ENCODE results near the gene PKMYT1. TPM values are rescaled to one million over a fixed set of nuclear protein-coding genes. Genes with fewer than 3 reads are reported as not detected.

The PKMYT1 gene
- total RNA-seq, 1 experiment from 2014 or later, result 105 TPM

DNA sequence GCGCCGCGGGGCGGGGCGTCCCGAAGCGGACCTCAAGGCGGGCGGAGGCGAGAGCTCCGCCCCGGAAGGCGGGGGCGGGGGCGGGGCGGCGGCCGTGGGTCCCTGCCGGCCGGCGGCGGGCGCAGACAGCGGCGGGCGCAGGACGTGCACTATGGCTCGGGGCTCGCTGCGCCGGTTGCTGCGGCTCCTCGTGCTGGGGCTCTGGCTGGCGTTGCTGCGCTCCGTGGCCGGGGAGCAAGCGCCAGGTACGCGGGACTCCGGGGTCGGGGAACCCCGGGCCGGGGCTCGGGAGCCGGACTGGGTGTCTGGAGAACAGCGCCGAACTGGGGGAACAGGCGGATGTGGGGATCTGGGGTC is 40.0 kb upstream of the PKMYT1 start, which contains the start of gene TNFRSF12A:
Gene TNFRSF12A, plus strand, starts transcription at position 122 of the 357 bp plus-strand sequence. Its CDS starts 30 bp downstream, at position 152.
- DNase-seq, result peak; percentile 51 to 82

DNA sequence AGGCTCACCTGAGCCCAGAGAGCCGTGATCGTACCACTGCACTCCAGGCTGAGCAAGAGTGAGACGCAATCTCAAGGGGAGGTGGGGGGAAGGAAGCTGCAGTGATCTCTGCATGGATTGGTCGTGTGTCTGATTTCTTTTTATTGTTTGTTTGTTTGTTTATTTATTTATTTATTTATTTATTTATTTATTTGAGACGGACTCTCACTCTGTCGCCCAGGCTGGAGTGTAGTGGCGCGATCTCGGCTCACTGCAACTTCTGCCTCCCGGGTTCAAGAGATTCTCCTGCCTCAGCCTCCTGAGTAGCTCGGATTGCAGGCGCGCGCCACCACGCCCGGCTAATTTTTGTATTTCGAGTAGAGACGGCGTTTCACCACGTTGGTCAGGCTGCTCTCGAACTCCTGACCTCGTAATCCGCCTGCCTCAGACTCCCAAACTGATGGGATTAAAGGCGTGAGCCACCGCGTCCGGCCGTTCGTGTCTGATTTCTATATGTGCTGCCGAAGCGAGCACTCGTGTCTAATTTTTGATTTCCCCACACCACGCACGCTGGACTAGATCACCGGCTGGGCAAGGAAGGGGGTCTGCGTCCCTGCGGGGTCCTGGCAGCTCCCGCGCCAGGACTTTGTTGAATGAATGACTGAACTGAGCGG is 39.5 kb upstream of the PKMYT1 start:
- peak overlapping the region; percentile 76; the same call in 1 of the 2 replicates for H3K4me3 ChIP-seq
- H2AFZ ChIP-seq, result peak overlapping the region; percentile 70
- intact Hi-C loops (cut with micrococcal nuclease; ENCODE audit: unreplicated experiment), result loop anchor here (1.0 kb wide), 2 partner anchors 9 to 28 kb away; no protein-coding TSS in a partner anchor
- DNase-seq, result no peak
- H3K9me3 ChIP-seq (ENCODE audit: insufficient read depth, low read depth), result no peaks in the 10 kb centered on the region
- ChIA-PET CTCF (interaction anchor here (0.6 to 1.3 kb wide), 5 partner anchors 12 to 931 kb away, joined by 3 to 6 read pairs (median 3); no protein-coding TSS in a partner anchor), POLR2A (ENCODE audit: unreplicated experiment) (interaction anchor here (0.6 to 5.1 kb wide), 11 partner anchors 7 to 1332 kb away, joined by 3 to 87 read pairs (median 8); partner anchors contain the start of genes CLDN9, PAM16 and ZSCAN32)
- H3K9me2 ChIP-seq (ENCODE audit: insufficient read depth), result no peaks in the 10 kb centered on the region
- peaks cover 10% of the 10 kb centered on the region for H4K20me1 ChIP-seq (ENCODE audit: insufficient read depth)
- TF ChIP-seq, protein P1, sequence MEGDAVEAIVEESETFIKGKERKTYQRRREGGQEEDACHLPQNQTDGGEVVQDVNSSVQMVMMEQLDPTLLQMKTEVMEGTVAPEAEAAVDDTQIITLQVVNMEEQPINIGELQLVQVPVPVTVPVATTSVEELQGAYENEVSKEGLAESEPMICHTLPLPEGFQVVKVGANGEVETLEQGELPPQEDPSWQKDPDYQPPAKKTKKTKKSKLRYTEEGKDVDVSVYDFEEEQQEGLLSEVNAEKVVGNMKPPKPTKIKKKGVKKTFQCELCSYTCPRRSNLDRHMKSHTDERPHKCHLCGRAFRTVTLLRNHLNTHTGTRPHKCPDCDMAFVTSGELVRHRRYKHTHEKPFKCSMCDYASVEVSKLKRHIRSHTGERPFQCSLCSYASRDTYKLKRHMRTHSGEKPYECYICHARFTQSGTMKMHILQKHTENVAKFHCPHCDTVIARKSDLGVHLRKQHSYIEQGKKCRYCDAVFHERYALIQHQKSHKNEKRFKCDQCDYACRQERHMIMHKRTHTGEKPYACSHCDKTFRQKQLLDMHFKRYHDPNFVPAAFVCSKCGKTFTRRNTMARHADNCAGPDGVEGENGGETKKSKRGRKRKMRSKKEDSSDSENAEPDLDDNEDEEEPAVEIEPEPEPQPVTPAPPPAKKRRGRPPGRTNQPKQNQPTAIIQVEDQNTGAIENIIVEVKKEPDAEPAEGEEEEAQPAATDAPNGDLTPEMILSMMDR (conservative IDR thresholded peaks at IDR 0.05), result no peak
- TF ChIP-seq EZH2 (IDR thresholded peaks at IDR 0.05; ENCODE audit: low read depth), result no peak
- peaks cover 11% of the 10 kb centered on the region for H3K36me3 ChIP-seq (ENCODE audit: low read depth)
- H3K27me3 ChIP-seq (ENCODE audit: insufficient read depth, low read depth), result no peaks in the 10 kb centered on the region
- peak overlapping the region; percentile 80 for H3K4me2 ChIP-seq
- no TSS peak for BruUV-seq (replicated peaks)
- peaks cover 45% of the 10 kb centered on the region for H3F3A ChIP-seq (ENCODE audit: insufficient read depth, low read depth)
- H3K4me1 ChIP-seq (replicated peaks; ENCODE audit: insufficient read depth), result peaks cover 14% of the 10 kb centered on the region
- peaks cover 22% of the 10 kb centered on the region for H3K79me2 ChIP-seq (ENCODE audit: low read depth)
- H3K27ac ChIP-seq, result peak overlapping the region; percentile 97; the same call in 1 of the 2 replicates

More for the DNA sequence above, 40.0 kb upstream of the PKMYT1 start, which contains the start of gene TNFRSF12A:
- H3K9me2 ChIP-seq (ENCODE audit: insufficient read depth), result no peaks in the 10 kb centered on the region
- CTCF ChIA-PET, result interaction anchor here (0.6 to 1.3 kb wide), 5 partner anchors 12 to 930 kb away, joined by 3 to 6 read pairs (median 3); no protein-coding TSS in a partner anchor
- H3K27ac ChIP-seq, result peak within 1 kb of the TSS; percentile 97
- intact Hi-C loops (cut with micrococcal nuclease; ENCODE audit: unreplicated experiment), result loop anchor here (1.0 kb wide), 2 partner anchors 10 to 29 kb away; no protein-coding TSS in a partner anchor
- peak within 1 kb of the TSS; percentile 76 for H3K4me3 ChIP-seq
- peaks cover 40% of the 10 kb centered on the region for H3F3A ChIP-seq (ENCODE audit: insufficient read depth, low read depth)
- H3K79me2 ChIP-seq (ENCODE audit: low read depth), result peaks cover 27% of the 10 kb centered on the region
- H3K9me3 ChIP-seq (ENCODE audit: insufficient read depth, low read depth), result no peaks in the 10 kb centered on the region
- peaks cover 9% of the 10 kb centered on the region for H3K4me1 ChIP-seq (replicated peaks; ENCODE audit: insufficient read depth)
- peak within 1 kb of the TSS; percentile 100 for H3K4me2 ChIP-seq
- no peak for TF ChIP-seq EZH2 (IDR thresholded peaks at IDR 0.05; ENCODE audit: low read depth)
- TF ChIP-seq, protein P1 (conservative IDR thresholded peaks at IDR 0.05), result no peak
- BruUV-seq (replicated peaks), result no TSS peak
- peaks cover 10% of the 10 kb centered on the region for H4K20me1 ChIP-seq (ENCODE audit: insufficient read depth)
- peak within 1 kb of the TSS; percentile 70 for H2AFZ ChIP-seq
- POLR2A ChIA-PET (ENCODE audit: unreplicated experiment), result interaction anchor here (0.6 to 5.1 kb wide), 11 partner anchors 8 to 1331 kb away, joined by 3 to 87 read pairs (median 8); partner anchors contain the start of genes CLDN9, PAM16 and ZSCAN32
- H3K36me3 ChIP-seq (ENCODE audit: low read depth), result peaks cover 11% of the 10 kb centered on the region
- H3K27me3 ChIP-seq (ENCODE audit: insufficient read depth, low read depth), result no peaks in the 10 kb centered on the region

DNA sequence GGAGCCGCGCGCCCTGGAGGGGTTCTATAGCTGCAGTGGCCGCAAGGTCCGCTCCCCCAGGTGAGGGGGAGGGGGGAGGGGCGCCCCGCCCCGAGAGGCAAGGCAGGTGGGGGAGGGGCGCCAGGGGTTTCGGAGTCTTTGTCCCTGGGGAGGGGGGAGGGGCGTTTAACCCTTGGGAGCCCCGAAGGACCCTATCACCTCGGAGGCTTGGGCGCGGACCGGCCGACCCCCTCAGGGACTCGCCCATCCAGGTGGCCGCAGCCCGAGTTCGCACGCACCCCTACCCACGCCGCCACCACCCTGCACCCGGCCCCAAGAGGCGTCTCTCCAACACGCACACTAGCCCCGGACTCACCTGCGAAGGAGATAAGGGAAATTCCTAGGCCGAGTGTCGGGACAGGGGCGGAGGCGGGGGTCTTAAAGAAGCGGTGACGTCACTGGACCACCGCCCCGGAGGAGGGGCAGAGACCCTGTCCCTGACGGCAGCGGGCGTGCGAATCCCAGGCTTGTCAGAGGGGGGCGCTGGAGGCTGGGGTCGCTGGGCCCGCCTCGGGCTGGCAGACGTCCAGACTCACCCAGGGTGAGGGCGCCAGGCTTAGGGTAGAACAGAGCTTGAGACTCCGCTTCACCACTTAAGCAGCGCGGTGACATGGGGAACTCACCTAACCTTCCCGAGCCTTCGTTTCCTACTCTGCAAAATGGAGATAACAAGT is 37.7 kb upstream of the PKMYT1 start, which contains the start of gene CLDN6:
Gene CLDN6, minus strand, starts transcription at position 390 of the 713 bp plus-strand sequence. CDS start 2,162 bp downstream, outside the sequence.
- Histone ChIP-seq H3K4me1 (replicated peaks; ENCODE audit: insufficient read depth) (peaks cover 29% of the 10 kb centered on the region), H2AFZ (no peak within 1 kb of the TSS), H3K9me3 (ENCODE audit: insufficient read depth, low read depth) (no peaks in the 10 kb centered on the region), H3K36me3 (ENCODE audit: low read depth) (peaks cover 11% of the 10 kb centered on the region), H3K27me3 (ENCODE audit: insufficient read depth, low read depth) (no peaks in the 10 kb centered on the region), H3K4me2 (no peak within 1 kb of the TSS), H3F3A (ENCODE audit: insufficient read depth, low read depth) (peaks cover 59% of the 10 kb centered on the region), H3K79me2 (ENCODE audit: low read depth) (peaks cover 29% of the 10 kb centered on the region), H3K27ac (no peak within 1 kb of the TSS), H3K9me2 (ENCODE audit: insufficient read depth) (no peaks in the 10 kb centered on the region), H3K4me3 (no peak within 1 kb of the TSS), H4K20me1 (ENCODE audit: insufficient read depth) (peaks cover 10% of the 10 kb centered on the region)
- BruUV-seq (replicated peaks), result no TSS peak
- ChIA-PET CTCF (no interaction called here), POLR2A (ENCODE audit: unreplicated experiment) (interaction anchor here (0.7 kb wide), 1 partner anchor 60 kb away, joined by 4 read pairs; no protein-coding TSS in a partner anchor)
- no peak for DNase-seq
- intact Hi-C loops (cut with micrococcal nuclease; ENCODE audit: unreplicated experiment), result no loop called here
- TF ChIP-seq EZH2 (IDR thresholded peaks at IDR 0.05; ENCODE audit: low read depth), result no peak
- TF ChIP-seq, protein P1 (conservative IDR thresholded peaks at IDR 0.05), result no peak
